ENCODE measurements around the gene SDC4.

- TF ChIP-seq CTCF (IDR thresholded peaks at IDR 0.05): no peak
- TF ChIP-seq POLR2AphosphoS5 (IDR thresholded peaks at IDR 0.05): no peak
- TF ChIP-seq POLR2A (IDR thresholded peaks at IDR 0.05): no peak
- TF ChIP-seq EP300 (IDR thresholded peaks at IDR 0.05; ENCODE audit: low read depth): no peak
These were observed 17.7 kb downstream of the SDC4 start for GRCh38 chr20:45330476-45330875.
